ENCODE results near the gene GRIP2. TPM values are rescaled to one million over a fixed set of nuclear protein-coding genes. Genes with fewer than 3 reads are reported as not detected.

Gene GRIP2
- total RNA-seq, 2 experiments from 2014 or later, result not detected

GRCh38 chr3:14492948-14493881, 46.9 kb downstream of the GRIP2 start:
- no peaks in the 10 kb centered on the region for H3K9me3 ChIP-seq (ENCODE audit: low read length)
- no peaks in the 10 kb centered on the region for H4K20me1 ChIP-seq (ENCODE audit: insufficient read depth, low read length)
- no peak overlapping the region for H3K4me3 ChIP-seq (ENCODE audit: low read depth, low read length, poor library complexity, severe bottlenecking)
- H3K4me2 ChIP-seq (ENCODE audit: low read length), result no peak overlapping the region
- no peaks in the 10 kb centered on the region for H3K79me2 ChIP-seq (ENCODE audit: insufficient read depth, low read depth, low read length)
- H3K9me2 ChIP-seq (ENCODE audit: insufficient read depth, low read length), result no peaks in the 10 kb centered on the region
- TF ChIP-seq, protein P1, sequence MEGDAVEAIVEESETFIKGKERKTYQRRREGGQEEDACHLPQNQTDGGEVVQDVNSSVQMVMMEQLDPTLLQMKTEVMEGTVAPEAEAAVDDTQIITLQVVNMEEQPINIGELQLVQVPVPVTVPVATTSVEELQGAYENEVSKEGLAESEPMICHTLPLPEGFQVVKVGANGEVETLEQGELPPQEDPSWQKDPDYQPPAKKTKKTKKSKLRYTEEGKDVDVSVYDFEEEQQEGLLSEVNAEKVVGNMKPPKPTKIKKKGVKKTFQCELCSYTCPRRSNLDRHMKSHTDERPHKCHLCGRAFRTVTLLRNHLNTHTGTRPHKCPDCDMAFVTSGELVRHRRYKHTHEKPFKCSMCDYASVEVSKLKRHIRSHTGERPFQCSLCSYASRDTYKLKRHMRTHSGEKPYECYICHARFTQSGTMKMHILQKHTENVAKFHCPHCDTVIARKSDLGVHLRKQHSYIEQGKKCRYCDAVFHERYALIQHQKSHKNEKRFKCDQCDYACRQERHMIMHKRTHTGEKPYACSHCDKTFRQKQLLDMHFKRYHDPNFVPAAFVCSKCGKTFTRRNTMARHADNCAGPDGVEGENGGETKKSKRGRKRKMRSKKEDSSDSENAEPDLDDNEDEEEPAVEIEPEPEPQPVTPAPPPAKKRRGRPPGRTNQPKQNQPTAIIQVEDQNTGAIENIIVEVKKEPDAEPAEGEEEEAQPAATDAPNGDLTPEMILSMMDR (conservative IDR thresholded peaks at IDR 0.05; ENCODE audit: low read length), result no peak
- TF ChIP-seq EZH2phosphoT487 (IDR thresholded peaks at IDR 0.05; ENCODE audit: borderline replicate concordance, low read depth, low read length), result no peak
- intact Hi-C loops (cut with micrococcal nuclease; ENCODE audit: unreplicated experiment), result no loop called here
- H3K4me1 ChIP-seq (ENCODE audit: insufficient read depth, low read length, poor library complexity, severe bottlenecking), result no peaks in the 10 kb centered on the region
- ChIA-PET POLR2A (no interaction called here), CTCF (ENCODE audit: unreplicated experiment) (no interaction called here)
- H2AFZ ChIP-seq (ENCODE audit: low read length), result no peak overlapping the region
- no TSS peak for BruUV-seq (replicated peaks)
- H3K36me3 ChIP-seq (ENCODE audit: insufficient read depth, low read length), result peaks cover 15% of the 10 kb centered on the region; the same call in 1 of the 2 replicates
- H3K27ac ChIP-seq (ENCODE audit: low read depth, low read length, poor library complexity, severe bottlenecking), result no peak overlapping the region
- DNase-seq (ENCODE audit: low spot score), result no peak

- TF ChIP-seq, protein P1 (conservative IDR thresholded peaks at IDR 0.05; ENCODE audit: low read length), result no peak
- TF ChIP-seq EZH2phosphoT487 (IDR thresholded peaks at IDR 0.05; ENCODE audit: borderline replicate concordance, low read depth, low read length), result no peak
- Histone ChIP-seq H2AFZ (ENCODE audit: low read length) (no peak overlapping the region), H3K36me3 (ENCODE audit: insufficient read depth, low read length) (peaks cover 30% of the 10 kb centered on the region; the same call in 1 of the 2 replicates), H3K9me2 (ENCODE audit: insufficient read depth, low read length) (no peaks in the 10 kb centered on the region), H3K9me3 (ENCODE audit: low read length) (no peaks in the 10 kb centered on the region), H3K4me3 (ENCODE audit: low read depth, low read length, poor library complexity, severe bottlenecking) (no peak overlapping the region), H4K20me1 (ENCODE audit: insufficient read depth, low read length) (no peaks in the 10 kb centered on the region), H3K4me1 (ENCODE audit: insufficient read depth, low read length, poor library complexity, severe bottlenecking) (no peaks in the 10 kb centered on the region), H3K27ac (ENCODE audit: low read depth, low read length, poor library complexity, severe bottlenecking) (no peak overlapping the region), H3K4me2 (ENCODE audit: low read length) (no peak overlapping the region), H3K79me2 (ENCODE audit: insufficient read depth, low read depth, low read length) (no peaks in the 10 kb centered on the region)
- intact Hi-C loops (cut with micrococcal nuclease; ENCODE audit: unreplicated experiment), result no loop called here
- ChIA-PET POLR2A (no interaction called here), CTCF (ENCODE audit: unreplicated experiment) (no interaction called here)
- no peak for DNase-seq (ENCODE audit: low spot score)
- no TSS peak for BruUV-seq (replicated peaks)
Measured at GRCh38 chr3:14491396-14492190, 48.5 kb downstream of the GRIP2 start.

Measured in OCI-LY7 (cell line).